COLO668 (cell line): ENCODE measurements around the gene BABAM2.
"Not testable (repeated sequence)": the region's sequence is repeated elsewhere in the genome, so short reads cannot be mapped to it uniquely, and the experiment has no call there.

Source experiments
- DNase-seq: peaks from one replicate; lab custom pipeline; 2025; ENCODE audit not compliant: unreplicated experiment; lab: John Stamatoyannopoulos, UW

BABAM2 gene

DNA sequence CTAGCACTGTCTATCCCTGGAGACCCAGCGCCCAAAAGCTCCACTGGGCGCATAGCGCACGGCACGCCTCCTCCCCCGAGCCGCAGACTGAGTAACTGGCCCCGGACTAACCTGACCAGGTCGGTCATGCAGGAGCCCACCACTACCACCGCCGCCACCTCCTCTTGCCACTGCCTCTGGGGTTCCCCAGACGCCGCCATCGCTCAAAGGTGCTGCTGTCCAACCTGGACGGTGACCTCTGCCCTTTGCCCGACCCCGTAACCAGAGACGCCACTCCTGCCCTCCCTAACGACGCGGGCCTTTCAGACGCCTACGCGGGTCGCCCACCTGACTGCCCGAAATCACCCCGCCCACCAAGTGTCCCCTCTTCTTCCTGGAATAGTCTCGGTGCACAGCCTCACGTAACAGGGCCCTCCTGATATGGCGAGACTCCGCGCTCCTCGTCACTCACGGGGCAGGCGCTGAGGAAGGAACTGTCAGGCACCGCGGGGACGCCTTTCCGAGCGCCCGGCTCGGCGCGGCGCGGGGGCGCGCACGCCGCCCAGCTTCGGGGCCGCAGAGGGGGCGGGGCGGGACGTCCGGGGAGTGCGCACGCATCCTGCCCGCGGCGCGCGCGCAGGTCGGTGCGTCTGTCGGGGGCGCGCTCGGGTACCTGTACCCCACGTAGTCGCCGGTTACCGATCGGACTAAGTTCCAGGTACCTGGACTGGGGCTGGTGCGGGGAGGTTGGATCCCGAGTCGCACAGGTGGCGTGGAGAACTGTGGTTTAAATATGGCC lies at the start of gene BABAM2, which contains the start of gene RBKS:
Gene BABAM2 (plus strand): TSS at position 584 of the 778 bp plus-strand sequence. CDS start 3,828 bp downstream, outside the sequence.
Gene RBKS (minus strand): TSS at position 242 of the 778 bp plus-strand sequence. CDS start 42 bp downstream, at position 200.
- DNase-seq = peak; percentile 96

DNA sequence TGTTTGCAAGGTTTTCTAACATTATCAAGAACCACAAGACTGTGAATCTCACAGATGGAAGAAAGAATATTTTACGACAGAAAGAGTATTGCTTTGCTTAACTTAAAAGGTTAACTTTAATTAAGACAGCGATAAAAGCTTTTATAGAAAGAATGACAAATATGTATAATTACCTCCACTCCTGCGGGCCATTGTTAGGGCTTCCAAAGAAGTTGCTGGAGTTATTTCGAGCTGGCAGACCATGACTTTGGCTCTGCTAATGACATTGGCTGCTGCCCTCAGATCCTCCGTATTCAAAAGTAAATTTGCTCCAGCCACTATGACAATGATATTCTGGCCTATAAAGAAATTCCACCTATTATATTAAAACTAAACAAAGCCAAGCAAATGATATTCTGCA lies 47.6 kb upstream of the BABAM2 start:
- no peak for DNase-seq

DNA sequence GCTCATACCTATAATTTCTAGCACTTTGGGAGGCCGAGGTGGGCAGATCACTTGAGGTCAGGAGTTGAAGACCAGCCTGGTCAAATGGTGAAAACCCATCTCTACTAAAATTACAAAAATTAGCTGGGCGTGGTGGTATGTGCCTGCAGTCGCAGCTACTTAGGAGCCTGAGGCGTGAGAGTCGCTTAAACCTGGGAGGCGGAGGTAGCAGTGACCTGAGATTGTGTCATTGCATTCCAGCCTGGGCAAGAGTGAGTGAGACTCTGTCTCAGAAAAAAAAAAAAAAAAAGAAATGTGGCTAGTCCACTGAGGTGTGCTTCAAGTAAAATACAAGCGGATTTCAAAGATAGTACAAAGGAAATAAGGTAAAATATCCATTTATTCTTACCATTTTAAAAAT lies 46.5 kb upstream of the BABAM2 start:
- DNase-seq = no peak

DNA sequence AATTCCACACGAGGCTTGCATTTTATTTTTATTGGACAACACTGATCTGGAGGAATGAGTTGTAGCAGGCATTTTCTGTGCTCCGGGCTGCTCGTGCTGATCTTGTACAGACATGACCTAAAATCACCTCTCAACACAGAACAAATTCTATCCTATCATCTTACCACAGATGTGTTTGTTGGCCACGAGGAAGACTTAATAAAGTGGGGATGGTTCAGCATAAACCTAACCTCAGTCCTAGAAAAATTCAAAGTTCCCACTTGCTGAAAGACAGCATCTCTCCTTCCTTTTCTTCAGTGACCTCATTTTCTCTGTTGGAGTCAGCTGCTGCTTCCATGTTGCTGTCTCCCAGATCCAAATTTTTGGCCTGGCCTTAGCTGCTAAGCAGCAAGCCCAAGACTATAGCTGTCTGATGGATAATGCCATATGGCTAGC lies 45.7 kb upstream of the BABAM2 start:
- no peak for DNase-seq

DNA sequence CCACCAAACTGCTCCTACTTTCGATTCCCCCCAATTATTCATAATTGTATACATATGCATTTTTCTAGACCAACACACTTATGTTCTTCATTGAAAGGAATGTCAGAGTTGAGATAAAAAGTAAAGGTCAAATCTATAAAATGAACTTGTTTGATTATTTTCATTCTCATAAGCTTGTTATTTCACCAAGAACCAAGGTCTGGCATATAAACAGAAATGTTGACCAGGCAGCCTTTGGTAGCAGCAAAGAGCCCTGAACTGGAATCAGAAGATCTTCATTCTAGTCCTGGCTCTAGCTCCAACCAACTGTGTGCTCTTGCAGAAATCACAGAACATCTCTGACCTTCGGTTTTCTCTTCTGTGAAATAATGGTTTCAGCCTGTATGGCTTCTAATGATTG lies 43.2 kb upstream of the BABAM2 start:
- no peak for DNase-seq

DNA sequence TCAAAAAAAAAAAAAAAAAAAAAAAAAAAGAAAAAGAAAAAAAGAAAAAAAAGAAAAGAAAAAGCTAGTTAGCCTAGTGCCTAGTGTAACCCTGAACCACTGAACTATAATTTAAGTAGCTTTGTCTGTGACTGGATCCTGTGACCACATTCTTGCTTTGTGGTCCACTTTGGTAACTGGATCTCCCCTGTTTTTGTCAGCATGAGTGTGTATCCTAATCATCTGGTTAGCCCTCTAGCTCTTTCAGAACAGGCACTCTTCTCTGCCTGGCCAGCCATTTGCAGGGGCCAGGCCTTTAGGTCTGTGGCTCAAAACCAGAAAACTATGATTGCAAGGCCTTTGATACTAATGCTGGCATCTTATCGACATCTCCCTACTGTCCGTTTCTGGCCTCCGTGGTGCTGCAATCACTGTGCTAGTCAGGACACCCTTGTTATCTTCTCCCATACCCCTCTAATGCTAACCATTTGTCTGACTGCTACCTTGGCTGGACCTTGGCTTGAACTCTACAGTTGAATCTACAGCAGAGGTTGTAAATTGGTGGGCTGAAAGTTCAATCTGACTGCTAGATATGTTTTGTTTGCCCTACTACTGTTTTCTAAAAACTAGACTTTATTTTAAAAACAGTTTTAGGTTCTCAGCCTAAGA lies 40.8 kb upstream of the BABAM2 start:
- no peak for DNase-seq

DNA sequence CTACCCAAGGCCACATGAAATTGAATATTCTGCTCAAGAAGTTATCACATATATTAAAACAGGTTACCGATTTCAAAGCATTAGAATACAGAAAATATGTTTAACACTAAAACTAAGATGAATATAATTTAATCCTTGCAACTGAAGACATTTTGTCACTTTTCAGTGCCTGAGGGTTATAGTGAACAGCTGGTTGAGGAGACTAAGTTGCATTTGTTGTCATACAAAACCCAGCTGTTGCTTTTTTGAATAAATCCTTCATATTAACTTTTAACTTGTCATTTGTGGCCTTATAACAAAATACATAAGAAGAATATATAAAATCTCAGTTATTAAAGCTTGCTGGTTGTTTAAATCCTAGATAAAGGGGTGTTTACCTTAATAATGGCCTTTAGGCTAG lies 37.8 kb upstream of the BABAM2 start:
- DNase-seq = no peak

DNA sequence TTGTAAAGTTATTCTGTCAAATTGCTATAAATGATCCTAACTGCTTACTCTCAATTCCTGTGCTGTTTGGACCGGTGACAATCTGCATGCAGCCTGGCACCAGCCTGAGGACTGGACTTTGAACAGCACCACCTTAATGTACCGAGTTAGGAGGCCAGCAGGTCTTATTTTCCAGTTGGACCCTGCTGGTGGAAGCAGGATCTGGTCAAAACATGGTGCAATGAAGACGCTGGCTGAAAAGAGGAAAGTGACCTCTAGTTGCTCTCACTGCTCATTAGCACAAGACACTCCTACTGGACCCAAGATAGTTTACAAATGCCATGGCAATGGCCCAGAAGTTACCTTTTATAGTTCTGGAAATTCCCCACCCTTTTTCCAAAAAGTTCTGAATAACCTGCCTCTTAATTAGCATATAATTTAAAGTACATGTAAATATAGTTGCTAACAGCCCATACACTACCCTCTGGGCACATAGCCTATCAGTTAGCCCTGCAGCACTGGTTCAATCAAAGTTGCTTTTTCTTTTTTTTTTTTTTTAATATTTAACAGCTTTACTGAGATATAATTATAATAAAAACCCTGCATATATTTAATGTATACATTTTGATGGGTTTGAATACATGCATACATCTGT lies 36.2 kb upstream of the BABAM2 start:
- DNase-seq = no peak

DNA sequence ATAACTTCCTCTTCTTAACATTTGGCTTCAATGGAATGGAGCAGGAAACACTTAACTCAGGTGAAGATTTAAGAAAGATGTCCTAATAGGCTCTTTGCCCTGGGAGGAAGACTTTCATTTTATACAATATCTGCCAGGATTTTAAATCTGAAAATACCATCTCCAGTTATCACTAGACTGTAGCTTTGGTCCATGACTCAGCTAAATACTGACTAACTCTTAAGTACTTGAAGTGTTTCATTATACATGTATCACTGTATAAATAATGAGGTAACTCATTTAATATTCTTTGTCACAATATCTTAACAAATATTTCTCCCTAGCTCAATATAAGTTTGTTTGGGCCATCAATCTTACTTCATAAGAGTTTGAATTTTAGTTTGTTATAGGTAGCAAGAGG lies 35.1 kb upstream of the BABAM2 start:
- no peak for DNase-seq

DNA sequence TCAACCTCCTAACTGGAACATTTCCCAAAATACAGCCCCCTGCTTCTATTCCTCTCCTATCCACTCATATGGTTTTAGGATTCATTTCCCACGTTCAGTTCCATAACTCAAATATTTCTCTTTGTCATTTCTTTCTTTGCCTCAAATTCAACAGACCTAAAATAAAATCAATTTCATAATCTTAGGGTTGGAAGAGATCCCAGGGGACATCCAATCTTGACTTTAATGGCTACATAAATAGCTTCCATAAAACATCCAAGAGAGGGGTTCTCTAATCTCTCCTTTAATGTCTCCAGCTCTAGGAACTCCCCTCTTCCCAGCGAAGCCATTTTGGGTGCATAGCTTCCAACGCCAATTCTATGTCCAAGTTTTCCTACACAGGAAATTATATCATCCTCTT lies 34.1 kb upstream of the BABAM2 start:
- DNase-seq = no peak

DNA sequence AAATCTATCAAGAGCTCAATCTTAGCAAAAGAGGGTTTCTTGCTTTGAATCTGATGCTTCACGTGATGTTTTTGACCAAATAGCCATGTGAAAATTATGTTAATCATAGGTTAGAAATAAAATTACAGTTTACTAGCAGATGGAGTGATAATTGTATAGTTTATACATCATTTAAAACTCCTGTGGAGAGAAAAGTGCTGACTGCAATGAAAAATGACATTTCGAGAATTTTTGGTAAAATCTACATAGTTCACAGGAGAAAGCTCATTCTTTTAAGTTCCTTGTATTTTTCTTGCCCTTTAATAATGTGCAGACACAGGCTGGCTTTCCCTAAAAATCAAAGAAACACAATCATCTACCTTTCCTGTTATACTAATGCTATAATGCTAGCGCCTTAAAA lies 33.6 kb upstream of the BABAM2 start:
- no peak for DNase-seq

DNA sequence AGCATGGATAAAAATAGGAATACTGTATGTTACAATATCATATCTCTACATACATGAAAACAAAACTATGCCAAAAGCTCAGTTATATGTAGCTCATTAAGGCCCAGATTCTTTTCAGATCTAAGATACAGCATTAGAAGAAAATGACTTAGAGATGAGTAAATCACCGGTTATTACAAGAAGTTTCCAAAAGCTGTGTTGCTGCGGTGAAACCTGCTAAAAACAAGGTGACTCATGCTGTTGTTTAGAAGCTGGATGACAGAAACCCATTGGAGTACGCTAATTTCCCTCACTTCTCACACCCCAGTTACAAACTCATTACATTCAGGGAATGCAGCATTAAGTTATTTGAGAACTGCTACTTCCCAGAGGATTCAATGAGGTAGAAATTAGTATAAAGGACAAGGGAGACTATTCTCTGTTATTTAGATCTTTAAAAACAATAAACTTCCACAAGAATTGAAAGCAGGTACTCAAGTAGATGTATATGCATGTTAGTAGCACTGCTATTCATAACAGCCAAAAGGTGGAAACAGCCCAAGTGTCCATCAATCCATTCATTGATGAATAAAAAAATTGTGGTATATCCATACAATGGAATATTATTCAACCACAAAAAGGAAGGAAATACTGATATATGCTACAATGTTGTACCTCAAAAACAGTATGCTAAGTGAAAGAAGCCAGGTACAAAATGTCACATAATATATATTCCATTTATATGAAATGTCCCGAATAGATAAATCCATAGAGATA lies 32.9 kb upstream of the BABAM2 start:
- no peak for DNase-seq

DNA sequence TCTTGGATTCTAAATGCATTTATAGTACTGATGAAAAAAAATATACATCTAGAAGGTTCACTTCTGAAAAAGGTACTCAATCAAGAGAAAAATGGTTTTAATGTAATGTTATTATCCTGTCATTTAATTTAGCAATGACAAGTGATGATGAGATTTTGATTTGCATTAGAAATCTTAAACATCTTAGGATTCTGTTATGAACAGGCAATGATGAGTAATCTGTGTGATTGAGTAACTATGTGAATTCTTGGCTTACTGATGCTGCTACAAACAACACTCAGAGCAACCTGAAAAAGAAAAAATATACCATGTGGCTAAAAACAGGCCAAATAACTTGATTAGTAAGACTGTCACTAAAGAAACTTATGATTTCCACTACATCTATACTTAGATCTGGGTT lies 30.4 kb upstream of the BABAM2 start:
- no peak for DNase-seq

DNA sequence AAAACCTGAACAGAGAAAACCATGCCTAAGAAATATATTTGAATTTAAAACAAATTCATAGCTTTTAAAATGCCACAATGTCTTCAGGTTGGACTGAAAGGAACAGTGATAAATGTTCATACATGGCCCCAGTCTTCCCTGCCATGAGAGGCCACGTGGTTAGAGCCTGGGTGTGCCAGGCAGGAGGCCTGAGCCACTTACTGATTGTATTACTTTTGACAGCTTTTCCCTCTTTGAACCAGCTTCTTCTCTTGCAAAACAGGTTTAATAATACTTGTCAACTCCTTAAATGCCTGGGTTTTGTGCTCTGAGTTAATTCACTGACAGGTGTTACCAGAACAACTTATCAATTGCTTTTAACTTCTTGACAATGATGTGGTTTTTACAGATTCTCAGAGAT lies 27.4 kb upstream of the BABAM2 start:
- DNase-seq = no peak

DNA sequence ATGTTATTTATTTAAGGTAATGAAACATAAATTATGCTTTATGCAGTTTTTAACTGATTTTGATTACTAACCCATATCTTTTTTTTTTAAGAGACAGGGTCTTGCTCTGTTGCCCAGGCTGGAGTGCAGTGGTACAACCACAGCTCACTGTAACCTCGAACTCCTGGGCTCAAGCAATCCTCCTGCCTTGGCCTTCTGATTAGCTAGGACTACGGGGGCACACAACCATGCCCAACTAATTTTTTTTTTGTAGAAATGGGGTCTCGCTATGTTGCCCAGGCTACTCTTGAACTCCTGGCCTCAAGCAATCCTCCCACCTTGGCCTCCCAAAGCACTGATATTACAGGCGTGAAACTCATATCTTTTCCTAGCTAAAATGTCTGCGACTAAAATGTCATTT lies 26.6 kb upstream of the BABAM2 start:
- not testable (repeated sequence) for DNase-seq

DNA sequence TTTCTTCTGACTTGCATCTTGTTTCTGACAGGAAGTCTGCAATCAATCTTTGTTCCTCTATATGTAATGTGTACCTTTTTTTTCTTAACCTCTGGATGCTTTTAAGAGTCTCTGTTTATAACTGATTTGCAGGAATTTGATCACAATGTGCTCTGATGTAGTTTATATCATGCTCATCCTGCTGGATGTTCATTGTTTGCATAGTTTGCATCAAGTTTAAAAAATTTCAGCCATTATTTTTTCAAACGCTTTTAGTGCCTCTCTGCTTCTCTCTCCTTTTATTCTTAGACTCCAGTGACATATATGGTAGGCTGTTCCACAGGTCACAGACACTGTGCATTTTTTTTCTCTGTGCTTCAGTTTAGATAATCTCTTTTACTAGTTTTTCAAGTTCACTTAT lies 24.3 kb upstream of the BABAM2 start:
- DNase-seq = no peak

DNA sequence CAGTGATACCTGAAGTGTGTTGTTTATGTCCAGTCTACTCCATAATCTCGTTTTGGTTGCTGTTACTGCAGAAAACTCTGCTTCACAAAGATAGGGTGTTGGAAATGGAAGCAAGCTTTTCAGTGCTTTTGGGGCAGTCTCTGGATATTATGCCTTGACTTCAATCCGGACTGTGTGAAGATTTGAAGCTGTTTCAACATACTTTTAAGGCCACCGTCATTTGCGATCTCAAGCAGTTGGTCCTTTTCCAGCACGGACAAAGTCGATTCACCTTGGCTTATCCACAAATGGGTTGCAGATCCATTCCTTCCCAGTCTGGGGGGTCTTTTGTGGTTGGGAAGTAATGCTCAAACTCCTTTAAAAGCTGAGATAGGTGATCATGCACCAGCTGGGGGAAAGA lies 20.8 kb upstream of the BABAM2 start:
- no peak for DNase-seq

DNA sequence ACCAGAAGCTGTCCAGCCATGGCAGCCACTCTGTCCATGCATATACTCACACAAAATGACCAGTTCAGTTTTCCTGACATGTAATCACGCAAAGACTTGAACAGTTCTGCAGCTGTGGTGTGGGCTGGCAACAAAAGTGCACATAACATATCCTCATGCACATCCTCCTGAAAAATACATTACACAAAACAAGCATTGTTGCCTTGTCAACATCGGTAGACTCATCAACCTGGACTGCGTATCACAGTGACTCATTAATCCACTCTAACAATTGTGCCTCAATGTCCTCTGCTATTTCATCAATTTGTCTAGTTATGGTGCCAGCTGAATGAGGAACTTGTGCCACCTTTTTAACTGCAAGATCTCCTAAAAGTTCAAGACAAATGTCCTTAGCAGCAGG lies 19.8 kb upstream of the BABAM2 start:
- DNase-seq = no peak

DNA sequence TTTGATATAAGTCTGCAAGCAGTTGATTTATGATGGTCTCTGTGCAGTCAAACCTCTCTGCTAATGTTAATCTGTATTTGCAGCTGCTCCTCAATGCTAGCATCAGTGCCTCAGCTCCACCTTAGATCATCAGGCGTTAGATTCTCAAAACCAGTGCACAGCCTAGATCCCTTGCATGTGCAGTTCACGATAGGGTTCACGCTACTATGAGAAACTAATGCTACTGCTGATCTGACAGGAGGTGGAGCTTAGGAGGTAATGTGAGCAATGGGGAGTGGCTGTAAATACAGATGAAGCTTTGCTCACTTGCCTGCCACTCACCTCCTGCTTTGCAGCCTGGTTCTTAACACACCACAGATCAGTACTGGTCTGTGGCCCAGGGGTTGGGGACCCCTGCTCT lies 18.7 kb upstream of the BABAM2 start:
- no peak for DNase-seq

DNA sequence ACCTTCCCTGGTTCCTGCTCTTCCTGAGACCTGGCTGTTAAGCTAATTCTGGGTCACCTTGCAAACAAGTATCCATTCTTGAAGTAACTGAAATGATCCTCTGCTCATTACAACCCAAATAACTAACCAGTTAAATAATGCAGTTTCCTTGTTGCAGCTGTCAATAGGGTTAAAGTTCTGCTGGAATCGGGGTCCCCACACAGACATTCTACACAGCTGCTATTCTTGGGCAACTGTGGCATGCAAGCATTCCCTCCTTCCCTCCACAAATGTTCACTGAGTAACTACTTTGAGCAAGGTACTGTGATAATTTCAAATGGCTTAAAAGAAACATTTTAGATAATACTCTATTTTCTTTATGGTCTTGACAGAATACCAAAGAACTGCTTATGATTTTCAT lies 17.4 kb upstream of the BABAM2 start:
- no peak for DNase-seq

DNA sequence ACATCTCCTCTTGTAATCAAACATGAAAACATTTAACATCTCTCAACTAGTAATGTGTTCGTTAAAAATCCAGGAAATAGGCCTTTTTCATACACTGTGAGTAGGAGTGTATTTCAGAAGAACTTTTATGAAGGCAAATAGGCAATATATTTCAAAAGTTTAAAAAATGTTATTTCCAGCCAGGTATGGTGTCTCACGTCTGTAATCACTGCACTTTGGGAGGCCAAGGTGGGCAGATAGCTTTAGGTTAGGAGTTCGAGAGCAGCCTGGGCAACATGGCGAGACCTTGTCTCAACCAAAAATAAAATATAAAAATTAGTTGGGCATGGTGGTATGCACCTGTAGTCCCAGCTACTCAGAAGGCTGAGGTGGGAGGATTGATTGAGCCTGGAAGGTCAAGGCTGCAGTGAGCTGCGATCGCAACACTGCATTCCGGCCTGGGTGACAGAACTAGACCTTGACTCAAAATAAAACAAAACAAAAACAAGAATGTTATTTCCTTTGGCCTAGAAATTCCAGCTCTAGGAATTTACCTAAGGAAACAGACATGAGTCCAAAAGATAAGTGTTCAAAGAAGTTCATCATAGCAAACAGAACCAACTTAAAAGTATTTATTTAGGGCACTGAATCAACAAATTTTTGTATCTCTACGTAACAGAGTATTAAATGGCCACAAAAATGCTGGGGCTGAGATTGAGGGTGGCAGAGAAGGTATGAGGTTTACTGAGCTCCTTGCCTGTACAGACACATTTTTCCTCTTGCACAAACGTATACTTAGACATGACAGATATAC lies 15.2 kb upstream of the BABAM2 start:
- DNase-seq = no peak
